Stimulated activated CD4-positive, alpha-beta T cell treated with anti-CD3 and anti-CD28 coated beads, TNF-alpha, amount 100 ng/mL, for 48 hours (primary cell): ENCODE data around the gene NLRP8.
"Not testable (repeated sequence)": the region's sequence is repeated elsewhere in the genome, so short reads cannot be mapped to it uniquely, and the experiment has no call there.

ENCODE experiments used
- DNase-seq, 3 donors: peaks; one replicate each; pipeline ENCODE4 v3.0.0-alpha.2; 2020; ENCODE audit warnings: low read depth in 3 of 3

NLRP8 gene

GRCh38 chr19:55947532-55947931 lies at the start of gene NLRP8:
NLRP8 (plus strand) TSS chr19:55947832.
- no peak for DNase-seq

GRCh38 chr19:55898911-55899310 lies 48.7 kb upstream of the NLRP8 start:
- DNase-seq, result no peak

- DNase-seq, result no peak
These were observed 46.1 kb upstream of the NLRP8 start for GRCh38 chr19:55901369-55902079.

GRCh38 chr19:55902080-55902751 lies 45.4 kb upstream of the NLRP8 start:
- DNase-seq, result no peak

- no peak for DNase-seq
These were observed 40.3 kb upstream of the NLRP8 start for GRCh38 chr19:55907286-55907685.

- DNase-seq, result no peak
These were observed 39.9 kb upstream of the NLRP8 start for GRCh38 chr19:55907746-55908145.

- no peak for DNase-seq
These were observed 37.8 kb upstream of the NLRP8 start for GRCh38 chr19:55909801-55910200.

- no peak for DNase-seq
These were observed 34.7 kb upstream of the NLRP8 start for GRCh38 chr19:55912916-55913315.

- DNase-seq, result no peak
These were observed 33.9 kb upstream of the NLRP8 start for GRCh38 chr19:55913643-55914268.

GRCh38 chr19:55923556-55923955 lies 24.1 kb upstream of the NLRP8 start:
- no peak for DNase-seq

- no peak for DNase-seq
These were observed 19.6 kb upstream of the NLRP8 start for GRCh38 chr19:55927991-55928390.

- not testable (repeated sequence) for DNase-seq
These were observed 18.4 kb upstream of the NLRP8 start for GRCh38 chr19:55929258-55929657.

- no peak for DNase-seq
These were observed 16.6 kb upstream of the NLRP8 start for GRCh38 chr19:55930996-55931515.

GRCh38 chr19:55931936-55932386 lies 15.7 kb upstream of the NLRP8 start, which contains the start of gene NLRP13:
NLRP13 (minus strand) TSS chr19:55932336; CDS start chr19:55932311, 25 bp downstream.
- no peak for DNase-seq

- DNase-seq, result no peak
These were observed 12.4 kb upstream of the NLRP8 start for GRCh38 chr19:55935206-55935605.

- no peak for DNase-seq
These were observed 8.4 kb upstream of the NLRP8 start for GRCh38 chr19:55939206-55939605.

GRCh38 chr19:55940306-55940705 lies 7.3 kb upstream of the NLRP8 start:
- DNase-seq, result no peak

- not testable (repeated sequence) for DNase-seq
These were observed 2.9 kb downstream of the NLRP8 start for GRCh38 chr19:55950566-55950965.

GRCh38 chr19:55956431-55956830 lies 8.8 kb downstream of the NLRP8 start:
- no peak for DNase-seq

- no peak for DNase-seq
These were observed 10.7 kb downstream of the NLRP8 start for GRCh38 chr19:55958356-55958755.

GRCh38 chr19:55959996-55960675 lies 12.5 kb downstream of the NLRP8 start:
- DNase-seq, result no peak

- DNase-seq, result no peak
These were observed 14.6 kb downstream of the NLRP8 start for GRCh38 chr19:55962186-55962585.
